ENCODE data around the gene KIF9.
"Not testable (repeated sequence)": the region's sequence is repeated elsewhere in the genome, so short reads cannot be mapped to it uniquely, and the experiment has no call there.

The KIF9 gene

DNA sequence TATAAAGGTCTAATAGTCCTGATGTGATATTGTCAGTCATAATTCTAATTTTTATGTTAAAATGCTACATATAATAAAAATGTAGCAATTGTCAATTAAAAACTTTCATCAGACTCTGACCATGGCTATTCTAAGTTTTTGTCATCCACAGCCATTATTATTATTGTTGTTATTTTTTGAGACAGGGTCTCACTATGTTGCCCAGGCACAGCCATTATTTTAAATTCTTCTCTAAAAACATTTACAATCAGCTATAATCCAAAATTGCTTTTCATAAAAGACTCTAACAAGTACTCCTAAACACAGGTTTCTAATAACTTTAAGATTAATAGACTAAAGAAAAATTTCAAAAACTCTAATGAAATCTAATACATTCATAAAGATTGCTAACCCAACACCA lies 77.7 kb downstream of the KIF9 start:
- H3K4me3 ChIP-seq (ENCODE audit: low read depth, low read length): no peak overlapping the region
- TF ChIP-seq, protein P1, sequence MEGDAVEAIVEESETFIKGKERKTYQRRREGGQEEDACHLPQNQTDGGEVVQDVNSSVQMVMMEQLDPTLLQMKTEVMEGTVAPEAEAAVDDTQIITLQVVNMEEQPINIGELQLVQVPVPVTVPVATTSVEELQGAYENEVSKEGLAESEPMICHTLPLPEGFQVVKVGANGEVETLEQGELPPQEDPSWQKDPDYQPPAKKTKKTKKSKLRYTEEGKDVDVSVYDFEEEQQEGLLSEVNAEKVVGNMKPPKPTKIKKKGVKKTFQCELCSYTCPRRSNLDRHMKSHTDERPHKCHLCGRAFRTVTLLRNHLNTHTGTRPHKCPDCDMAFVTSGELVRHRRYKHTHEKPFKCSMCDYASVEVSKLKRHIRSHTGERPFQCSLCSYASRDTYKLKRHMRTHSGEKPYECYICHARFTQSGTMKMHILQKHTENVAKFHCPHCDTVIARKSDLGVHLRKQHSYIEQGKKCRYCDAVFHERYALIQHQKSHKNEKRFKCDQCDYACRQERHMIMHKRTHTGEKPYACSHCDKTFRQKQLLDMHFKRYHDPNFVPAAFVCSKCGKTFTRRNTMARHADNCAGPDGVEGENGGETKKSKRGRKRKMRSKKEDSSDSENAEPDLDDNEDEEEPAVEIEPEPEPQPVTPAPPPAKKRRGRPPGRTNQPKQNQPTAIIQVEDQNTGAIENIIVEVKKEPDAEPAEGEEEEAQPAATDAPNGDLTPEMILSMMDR (IDR thresholded peaks at IDR 0.05; ENCODE audit: low read depth, low read length, missing control alignments): no peak
- no peak for DNase-seq (ENCODE audit: low read depth)

DNA sequence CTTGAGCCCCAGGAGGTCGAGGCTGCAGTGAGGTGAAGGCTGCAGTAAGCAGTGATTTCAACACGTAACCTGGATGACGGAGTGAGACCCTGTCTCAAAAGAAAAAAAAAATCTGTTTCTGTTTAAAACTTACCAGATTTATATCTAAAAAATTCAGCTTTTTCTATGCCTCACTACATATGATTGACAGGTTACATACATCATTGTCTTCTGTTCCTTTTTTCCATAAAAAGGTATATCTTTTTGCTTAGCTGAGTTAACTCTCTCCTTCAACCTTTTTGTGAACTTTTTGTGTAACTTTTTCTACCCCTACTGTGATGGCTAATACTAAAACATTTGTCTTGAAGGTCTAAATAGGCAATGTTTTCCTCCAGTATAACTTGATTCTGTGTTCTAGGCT lies 80.1 kb downstream of the KIF9 start:
- TF ChIP-seq, protein P1 (IDR thresholded peaks at IDR 0.05; ENCODE audit: low read depth, low read length, missing control alignments): no peak
- no peak overlapping the region for H3K4me3 ChIP-seq (ENCODE audit: low read depth, low read length)
- DNase-seq (ENCODE audit: low read depth): no peak

DNA sequence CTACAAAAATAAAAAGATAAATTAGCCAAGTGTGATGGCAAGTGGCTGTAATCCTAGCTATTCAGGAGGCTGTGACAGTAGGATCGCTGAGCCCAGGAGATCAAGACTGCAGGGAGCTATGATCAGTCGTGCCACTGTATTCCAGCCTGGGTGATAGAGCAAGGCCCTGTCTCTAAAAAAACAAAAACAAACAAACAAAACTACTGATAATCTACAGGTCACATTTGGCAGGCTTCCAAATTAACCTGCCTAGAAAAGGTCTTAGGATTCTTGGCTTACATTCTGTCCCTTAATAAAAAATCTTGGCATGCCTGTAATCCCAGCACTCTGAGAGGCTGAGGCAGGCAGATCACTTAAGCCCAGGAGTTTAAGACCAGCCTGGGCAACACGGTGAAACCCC lies 85.3 kb downstream of the KIF9 start:
- no peak for DNase-seq (ENCODE audit: low read depth)
- TF ChIP-seq, protein P1 (IDR thresholded peaks at IDR 0.05; ENCODE audit: low read depth, low read length, missing control alignments): no peak
- no peak overlapping the region for H3K4me3 ChIP-seq (ENCODE audit: low read depth, low read length)

DNA sequence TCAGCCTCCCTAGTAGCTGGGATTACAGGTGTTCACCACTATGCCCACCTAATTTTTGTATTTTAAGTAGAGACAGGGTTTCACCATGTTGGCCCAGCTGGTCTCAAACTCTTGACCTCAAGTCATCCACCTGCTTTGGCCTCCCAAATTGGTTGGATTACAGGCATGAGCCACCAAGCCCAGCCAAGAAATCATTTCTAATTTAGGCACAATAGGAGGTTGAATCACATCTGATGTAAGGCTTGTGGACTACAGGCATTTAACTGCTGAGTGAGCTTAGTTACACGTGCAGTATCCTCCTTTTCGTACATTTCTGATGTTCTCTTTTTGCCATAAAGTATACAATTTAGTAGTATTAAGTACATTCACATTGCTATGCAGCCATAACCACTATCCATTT lies 87.6 kb downstream of the KIF9 start:
- TF ChIP-seq, protein P1 (IDR thresholded peaks at IDR 0.05; ENCODE audit: low read depth, low read length, missing control alignments): no peak
- no peak for DNase-seq (ENCODE audit: low read depth)
- H3K4me3 ChIP-seq (ENCODE audit: low read depth, low read length): no peak overlapping the region

DNA sequence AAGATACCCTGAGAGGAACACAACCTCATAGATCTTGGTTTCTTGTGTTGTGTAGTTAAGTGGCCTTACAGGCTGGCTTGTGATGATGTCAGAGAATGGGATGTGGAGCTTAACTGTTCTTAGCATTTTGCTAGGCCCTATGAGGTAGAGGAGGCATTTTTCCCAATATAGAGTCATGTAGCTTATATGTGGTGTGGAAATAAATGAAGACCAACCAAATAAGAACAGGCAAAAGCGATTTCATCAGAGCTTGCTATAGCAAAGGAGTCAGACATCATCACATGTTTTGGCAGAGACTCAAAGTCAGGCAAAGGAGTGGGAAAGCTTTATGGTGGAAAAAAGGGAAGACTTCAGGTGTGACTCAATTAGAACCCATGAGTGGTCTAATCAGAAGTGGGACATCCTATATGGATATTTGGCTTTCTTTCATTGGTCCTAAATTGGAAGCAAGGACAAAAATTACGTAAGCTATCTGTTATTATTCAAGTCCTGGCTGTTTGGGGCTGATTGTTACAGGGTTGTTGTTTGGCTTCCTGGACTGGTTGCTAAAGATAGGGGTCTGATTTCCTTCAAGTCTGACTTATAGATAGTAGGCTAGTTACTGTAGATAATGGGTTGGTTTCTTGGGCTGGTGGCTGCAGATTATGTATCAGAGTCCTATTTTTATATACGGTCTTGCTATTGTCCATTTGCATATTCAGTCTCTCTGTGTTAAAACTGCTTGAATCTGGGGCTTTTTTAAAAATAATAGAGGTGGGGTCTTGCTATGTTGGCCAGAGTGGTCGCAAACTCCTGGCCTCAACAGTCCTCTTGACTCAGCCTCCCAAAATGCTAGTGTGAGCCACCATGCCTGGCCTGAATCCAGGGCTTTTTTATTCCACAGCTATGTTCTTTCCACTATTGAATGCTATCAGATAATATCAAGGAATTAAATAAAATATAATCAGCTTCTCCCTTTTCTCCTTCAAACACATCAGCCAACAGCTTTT lies 88.4 kb downstream of the KIF9 start:
- no peak overlapping the region for H3K4me3 ChIP-seq (ENCODE audit: low read depth, low read length)
- TF ChIP-seq, protein P1 (IDR thresholded peaks at IDR 0.05; ENCODE audit: low read depth, low read length, missing control alignments): no peak
- DNase-seq (ENCODE audit: low read depth): no peak

DNA sequence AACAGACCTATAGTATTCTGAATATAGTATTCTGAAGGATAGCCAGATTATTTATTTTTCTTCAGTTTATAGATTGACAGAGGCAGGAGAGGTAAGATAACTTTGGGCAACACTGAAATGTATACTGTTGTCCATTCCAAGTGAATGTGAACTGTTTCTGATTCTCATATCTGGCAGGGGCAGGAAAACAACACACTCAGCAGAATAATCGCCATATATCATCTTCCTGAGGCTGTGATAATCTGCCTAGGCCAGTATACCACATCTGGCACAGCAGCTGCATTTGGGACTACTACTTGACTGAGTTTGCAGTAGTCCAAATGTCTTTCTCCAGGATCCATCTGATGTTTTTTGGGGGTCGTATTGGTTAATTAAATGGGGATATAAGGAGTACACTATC lies 96.3 kb downstream of the KIF9 start:
- H3K4me3 ChIP-seq (ENCODE audit: low read depth, low read length): no peak overlapping the region
- no peak for DNase-seq (ENCODE audit: low read depth)
- TF ChIP-seq, protein P1 (IDR thresholded peaks at IDR 0.05; ENCODE audit: low read depth, low read length, missing control alignments): no peak

DNA sequence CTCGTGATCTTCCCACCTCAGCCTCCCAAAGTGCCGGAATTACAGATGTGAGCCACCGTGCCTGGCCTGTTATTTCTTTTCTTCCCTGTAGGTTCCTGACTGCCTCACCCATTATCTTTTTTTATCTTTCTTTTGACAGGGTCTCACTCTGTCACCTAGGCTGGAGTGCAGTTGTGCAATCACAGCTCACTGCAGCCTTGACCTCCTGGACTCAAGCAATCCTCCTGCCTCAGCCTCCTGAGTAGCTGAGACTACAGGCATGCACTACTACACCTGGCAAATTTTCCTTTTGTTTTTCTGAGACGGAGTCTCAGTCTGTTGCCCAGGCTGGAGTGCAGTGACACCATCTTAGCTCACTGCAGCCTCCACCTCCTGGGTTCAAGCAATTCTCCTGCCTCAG lies 100.9 kb downstream of the KIF9 start:
- not testable (repeated sequence) for H3K4me3 ChIP-seq (ENCODE audit: low read depth, low read length); DNase-seq (ENCODE audit: low read depth)

DNA sequence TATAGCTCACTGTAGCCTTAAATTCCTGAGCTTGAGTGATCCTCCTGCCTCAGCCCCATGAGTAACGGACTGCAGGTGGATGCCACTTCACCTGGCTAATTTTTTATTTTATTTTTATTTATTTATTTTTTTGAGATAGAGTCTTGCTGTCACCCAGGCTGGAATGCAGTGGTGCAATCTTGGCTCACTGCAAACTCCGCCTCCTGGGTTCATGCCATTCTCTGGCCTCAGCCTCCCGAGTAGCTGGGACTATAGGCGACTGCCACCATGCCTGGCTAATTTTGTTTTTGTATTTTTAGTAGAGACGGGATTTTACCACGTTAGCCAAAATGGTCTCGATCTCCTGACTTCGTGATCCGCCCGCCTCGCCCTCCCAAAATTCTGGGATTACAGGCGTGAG lies 102.6 kb downstream of the KIF9 start:
- DNase-seq (ENCODE audit: low read depth); H3K4me3 ChIP-seq (ENCODE audit: low read depth, low read length): not testable (repeated sequence)

All from GM12864 (cell line).